Hindlimb muscle (tissue), 1 donor: ENCODE results near the gene HCN4. TPM values are rescaled to one million over a fixed set of nuclear protein-coding genes. Genes with fewer than 3 reads are reported as not detected.
"Not testable (repeated sequence)": the region's sequence is repeated elsewhere in the genome, so short reads cannot be mapped to it uniquely, and the experiment has no call there.

Source experiments
- DNase-seq: peaks from one replicate; pipeline ENCODE4 v3.0.0-alpha.2; 2013
- polyA plus RNA-seq: library from polyadenylated mRNA; unstranded; fragments of 120-200 nt; gene quantifications from one replicate; pipeline ENCODE4 v1.2.1, GENCODE V29; 2013; ENCODE audit not compliant: insufficient read length

The HCN4 gene
- not detected for polyA plus RNA-seq

DNA sequence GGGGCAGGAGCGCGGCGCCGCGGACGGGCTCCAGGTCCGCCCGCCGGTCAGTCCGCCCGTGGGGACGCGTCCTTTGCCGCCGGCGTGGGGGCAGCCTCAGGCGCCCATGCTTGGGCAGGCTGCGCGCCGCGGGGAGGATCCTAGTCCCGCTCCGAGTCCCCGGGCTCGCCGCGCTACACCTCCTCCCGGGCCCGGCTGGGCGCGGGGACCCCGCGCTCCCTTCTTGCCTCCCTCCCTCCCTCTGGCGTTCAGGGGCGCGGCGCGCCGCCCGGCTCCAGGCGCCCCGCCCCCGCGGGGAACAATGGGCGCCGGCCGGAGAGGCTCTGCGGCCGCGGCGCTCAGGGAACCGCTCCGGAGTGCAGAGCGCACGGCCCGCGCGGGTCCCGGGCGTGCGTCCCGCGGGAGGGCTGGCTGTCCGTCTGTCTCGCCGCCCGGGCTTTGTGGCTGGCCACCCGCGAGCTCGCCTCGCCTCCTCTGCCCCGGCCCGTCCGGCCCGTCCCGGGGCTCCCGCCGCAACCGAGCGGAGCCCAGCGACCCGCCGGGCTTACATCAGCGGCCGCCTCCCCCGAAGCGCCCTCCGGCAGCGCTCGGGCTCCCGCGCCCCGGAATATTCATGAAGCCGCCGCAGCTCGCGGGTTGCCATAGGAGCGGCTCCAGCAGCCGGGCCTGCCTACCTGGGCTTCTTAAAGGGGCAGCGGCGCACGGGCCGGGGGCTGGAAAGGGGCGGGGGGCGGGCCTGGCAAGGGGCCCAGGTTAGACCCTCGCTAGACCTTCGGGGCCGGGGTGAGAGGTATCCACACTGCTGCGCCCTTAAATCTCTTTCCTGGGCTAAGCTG, at the start of gene HCN4:
Gene HCN4 (minus strand): TSS at position 658 of the 836 bp plus-strand sequence. CDS start 688 bp downstream, outside the sequence.
- no peak for DNase-seq

DNA sequence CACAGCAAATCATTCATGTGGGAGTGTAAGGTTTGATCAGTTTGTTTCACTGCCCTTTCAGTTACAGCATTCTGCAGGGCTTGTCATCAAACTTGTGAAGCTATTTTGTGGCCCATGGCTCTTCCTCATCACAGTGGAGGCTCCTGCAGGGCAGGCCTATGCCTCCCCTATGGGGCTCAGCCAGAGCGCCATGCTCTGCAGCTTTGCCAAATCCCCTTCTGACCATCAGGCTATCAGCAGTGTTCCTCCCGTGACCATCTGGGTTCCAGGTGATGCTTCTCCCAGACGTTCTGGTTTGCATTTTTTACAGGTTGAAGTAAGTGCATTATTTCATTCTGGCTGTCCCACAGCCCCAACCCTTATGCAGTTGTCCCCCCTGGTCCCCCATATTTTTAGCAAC, 46.1 kb upstream of the HCN4 start:
- DNase-seq, result no peak

DNA sequence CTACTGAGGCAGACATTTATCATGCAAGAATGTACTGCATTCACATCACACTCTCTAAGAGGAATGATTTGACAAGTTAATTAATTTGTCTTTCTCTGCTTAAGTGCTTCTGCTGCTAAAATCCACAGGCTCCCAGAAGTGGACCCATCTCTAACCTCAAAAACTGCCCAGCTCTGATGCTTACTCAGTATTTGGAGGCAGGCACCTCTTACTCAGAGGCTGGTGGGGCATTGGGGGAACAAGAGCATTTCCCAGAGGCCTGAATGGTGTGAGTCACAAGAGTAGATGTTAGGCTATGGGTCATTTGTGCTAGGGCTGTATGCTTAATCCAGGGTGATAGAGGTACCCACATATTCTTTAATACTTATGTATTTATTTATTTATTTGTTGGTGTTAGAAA, 34.4 kb upstream of the HCN4 start:
- no peak for DNase-seq

DNA sequence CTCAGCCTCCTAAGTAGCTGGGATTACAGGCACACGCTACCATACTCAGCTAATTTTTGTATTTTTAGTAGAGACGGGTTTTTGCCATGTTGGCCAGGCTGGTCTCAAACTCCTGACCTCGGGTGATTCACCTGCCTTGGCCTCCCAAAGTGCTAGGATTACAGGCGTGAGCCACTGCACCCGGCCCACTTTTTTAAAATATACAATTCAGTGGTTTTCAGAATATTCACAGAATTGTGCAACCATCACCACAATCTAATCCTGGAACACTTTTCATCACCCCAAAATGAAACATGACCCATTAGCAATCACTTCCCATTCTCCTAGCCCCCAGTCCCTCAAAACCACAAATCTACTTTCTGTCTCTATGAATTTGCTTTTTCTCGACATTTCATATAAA, 31.5 kb upstream of the HCN4 start:
- not testable (repeated sequence) for DNase-seq

DNA sequence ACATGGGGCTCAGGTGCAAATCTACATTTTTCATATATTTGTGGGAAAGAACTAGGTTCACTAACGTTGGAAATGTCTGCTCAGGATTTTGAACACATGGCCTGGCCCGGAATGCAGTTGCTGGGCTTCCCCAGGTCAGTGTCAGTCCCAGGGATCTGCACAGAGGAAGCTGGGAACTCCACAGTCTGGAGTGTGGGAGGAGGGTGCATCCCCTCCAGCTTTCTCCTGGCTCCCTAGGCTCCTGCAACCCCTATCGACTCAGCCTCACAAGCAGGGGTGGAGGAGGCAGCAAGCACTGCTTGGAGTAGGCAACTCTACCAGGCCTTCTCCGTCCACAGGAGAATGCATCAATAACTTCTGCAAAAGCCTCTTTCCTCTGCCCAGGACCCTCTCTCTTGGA, 30.1 kb upstream of the HCN4 start:
- no peak for DNase-seq

DNA sequence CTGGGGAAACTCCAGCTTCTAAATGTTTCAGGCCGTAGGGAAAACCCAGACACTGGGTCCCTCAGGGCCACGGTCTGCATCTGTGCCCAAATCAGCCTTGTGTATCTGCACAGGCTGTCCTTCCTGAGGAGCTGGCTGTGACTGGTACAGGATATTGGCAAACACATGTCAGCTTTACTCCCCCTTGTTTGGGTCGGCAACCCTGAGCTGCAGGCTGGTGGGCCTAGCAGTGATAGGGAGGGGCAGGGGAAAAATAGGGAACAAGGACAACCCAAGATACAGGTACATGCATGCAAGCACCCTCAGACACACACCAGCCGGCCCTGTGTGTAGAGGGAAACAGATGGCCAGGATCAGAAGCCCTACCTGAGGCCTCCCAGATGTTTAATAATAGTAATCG, 28.7 kb upstream of the HCN4 start:
- no peak for DNase-seq

DNA sequence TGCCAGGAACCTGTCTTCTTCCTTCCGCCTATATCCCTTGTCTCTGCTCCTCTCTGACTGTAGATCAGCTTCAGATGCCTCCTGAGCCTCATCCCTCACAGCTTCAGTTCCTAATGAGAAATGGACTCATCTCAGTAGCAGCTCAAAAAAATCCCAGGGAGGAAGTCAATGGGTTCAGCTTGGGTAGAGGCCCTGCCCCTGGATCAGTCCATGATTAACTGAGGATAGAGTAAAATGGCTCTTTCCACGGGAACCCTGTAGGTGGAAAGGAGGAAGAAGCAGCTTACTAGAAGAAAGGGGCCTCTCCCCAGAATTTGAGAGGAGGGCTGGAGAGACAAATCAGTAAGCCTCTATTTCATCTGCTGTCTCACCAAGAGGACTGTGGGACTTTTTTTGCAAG, 26.9 kb upstream of the HCN4 start:
- DNase-seq, result no peak

DNA sequence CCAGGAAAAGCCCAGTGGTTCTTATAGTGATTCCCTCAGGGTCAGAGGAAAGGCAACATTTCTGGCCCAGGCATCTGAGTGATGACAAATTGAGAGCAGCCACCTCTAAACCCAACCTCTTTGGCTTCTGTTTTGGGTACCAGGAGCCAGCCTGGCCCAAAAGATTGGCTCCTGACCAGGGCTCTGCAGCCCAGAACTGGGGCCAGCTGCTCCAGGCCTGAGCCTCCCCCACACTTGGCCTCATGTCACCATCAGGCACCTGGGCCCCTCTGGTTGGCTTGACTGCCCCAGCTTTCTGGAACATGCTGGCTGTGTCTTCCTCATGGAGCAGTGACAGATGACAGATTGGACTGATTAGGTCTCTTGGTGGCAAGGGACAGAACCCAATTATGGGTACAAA, 26.0 kb upstream of the HCN4 start:
- peak; percentile 8 for DNase-seq

DNA sequence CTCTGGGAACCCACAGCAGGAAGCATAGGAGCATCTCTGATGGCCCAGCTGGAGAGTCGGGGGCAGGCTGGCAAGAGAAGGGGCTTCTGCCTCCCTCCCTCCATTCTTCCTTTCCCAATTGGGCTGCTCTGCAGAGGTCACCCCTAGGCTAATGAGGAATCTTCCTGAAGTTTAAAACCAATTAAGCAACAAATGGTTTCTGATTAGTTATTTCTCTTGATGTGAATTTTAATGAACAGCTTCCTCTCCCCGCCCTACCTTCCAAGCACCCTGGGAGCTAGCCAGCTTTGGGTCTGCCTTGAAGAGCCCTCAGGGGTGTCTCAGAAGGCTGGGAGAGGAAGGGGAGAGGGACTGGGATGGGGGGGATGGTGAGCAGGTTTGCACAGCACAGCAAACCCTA, 24.6 kb upstream of the HCN4 start:
- DNase-seq, result no peak

DNA sequence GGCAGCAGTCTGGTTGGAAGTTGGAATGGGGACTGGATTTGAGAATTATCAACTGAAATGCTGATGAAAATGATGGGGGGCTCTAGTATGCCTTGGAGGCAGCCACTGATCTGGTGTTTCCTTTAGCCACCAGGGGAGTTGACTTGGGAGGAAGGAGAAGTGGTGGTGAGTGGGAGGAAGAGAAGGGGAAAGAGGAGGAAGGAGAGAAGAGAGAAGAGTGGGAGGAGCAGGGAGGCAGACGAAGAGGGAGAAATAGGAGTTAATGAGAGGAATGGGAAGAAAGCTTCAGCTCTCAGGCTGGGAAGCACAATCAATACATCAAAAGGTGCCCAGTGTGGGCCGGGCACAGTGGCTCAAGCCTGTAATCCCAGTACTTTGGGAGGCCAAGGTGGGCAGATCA, 23.3 kb upstream of the HCN4 start:
- no peak for DNase-seq

DNA sequence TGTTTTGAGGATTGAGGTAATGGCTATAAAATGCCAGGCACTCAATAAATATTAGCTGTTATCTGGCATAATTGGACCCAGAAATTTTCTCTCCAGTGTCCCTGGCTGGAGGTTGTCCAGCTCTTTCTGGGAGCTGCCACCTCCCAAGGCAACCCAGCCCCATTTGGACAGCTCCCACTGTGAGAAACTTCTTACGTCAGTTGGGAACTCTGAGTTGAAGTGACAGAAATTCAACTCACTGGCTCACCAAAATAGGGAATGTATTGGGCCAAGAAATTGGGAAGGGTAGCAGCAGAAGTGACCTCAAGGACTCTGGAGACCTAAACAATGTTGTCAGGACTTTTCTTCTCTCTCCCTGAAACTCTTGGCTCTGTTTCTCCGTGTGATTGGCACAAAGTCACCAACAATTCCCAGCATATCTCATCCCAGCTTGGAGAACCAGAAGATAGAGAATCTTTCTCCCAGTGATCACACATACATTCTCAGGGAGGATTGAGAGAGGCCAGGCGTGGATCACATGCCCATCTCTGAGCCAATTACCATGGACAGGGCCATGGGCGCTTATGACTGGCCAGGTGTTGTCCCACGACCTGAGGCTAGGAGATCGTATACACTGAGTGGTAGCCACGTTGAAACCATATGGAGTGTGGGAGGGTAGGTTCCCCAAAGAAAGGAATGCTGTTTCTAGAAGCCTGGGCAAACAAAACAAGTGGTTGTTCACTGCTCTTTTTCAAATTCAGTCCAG, 22.5 kb upstream of the HCN4 start:
- no peak for DNase-seq

DNA sequence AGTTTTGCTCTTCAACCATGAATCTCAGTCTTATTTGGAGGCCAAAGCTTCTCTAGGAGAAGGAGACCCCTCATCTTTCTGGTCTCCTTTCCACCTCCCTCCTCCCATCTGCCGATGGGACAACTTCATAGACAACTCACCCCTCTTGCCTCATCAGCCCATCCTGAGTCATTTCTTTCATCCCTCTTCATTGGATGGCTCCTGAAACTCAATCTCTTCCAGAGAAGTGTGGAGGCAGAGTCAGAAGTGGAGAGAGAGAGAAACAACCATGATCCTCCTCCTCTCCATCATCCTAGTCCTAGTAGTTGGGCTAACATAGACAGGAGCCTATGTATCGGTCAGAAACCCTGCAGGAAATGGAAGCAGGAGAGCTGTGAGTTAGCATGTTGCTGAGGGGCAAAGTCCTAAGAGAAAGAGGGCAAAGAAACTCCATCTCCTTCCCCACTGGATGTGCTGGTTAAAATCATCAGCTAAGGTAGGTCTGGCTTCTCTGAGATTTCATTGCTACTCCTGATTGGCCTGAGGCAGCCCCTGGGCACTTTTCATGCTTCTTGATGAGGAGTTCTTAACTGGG, 21.3 kb upstream of the HCN4 start:
- no peak for DNase-seq

DNA sequence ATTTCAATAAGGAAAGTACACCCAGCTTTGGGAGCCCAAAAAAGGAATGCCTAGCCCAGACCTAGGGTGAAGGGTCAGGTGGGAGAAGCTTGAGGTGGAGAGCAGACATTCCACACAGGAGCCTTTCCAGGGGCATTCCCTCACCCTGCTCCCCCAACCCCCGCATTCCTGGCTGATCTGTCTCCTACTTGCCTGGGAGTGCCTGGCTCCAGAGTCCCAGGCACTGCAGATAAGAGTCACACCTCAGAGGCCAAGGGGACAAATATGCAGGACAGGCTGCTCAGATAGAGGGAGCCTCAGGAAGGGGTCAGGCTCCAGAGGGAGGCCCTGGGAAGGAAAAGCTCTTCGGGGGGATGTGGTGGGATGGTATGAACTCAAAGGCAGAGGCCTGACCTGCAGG, 20.8 kb upstream of the HCN4 start:
- no peak for DNase-seq

DNA sequence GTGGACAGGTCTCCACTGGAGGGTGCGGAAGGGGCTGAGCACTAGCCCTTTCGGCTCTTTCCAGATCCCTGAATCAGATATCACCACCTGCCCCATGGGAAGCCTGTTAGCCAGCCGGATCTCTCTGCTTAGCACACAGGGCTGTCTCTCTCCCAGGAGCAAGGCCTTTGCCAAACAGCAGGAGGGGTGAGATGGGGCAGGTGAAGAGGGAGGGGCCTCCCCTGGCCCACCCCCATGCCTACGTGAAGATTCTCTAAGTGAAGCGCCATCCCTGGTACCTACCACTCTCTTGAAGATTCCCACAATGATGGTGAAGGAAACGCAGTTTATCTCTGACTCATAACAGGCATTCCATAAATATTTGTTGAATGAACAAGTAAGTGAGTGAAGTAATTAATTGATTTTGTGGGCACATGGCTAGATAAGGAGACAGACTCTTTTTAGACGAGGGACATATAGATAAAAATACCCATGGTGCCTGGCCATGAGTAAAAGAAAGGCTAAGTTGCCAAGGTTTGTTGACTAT, 19.6 kb upstream of the HCN4 start:
- no peak for DNase-seq

DNA sequence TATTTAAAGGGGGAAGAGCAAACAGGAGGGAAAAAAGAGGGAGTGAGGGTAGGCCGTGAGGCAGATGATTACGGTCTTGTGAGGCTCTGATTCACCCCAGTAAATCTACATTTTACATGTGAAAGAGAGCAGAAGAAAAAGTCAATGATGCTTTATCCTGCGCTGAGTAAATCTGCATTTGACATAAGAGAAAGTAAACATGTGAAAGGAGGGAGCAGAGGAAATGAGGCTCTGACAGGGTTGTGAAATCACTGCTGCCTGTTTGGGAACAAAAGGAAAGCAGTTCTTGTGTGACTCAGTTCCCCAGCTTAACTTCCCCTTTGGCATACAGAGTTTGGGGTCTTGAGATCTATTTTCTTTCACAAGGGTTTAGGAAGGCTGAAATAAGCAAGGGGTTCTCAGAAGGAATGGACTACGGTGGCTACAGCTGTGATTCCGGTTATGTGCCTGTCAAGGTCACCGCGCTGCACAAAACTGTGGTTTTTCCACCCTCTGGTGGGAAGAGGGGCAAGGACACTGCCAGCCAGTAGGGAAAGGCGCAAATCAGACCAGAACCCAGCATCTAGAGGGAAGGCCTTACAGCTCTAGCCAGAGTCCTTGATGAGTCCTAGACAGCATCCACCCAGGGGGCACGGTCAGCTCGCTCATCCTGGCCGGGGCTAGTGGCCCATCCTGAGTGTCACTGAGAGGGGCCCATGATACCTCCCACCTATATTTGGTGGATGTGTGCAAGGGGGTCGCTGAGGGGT, 18.9 kb upstream of the HCN4 start:
- DNase-seq, result no peak

DNA sequence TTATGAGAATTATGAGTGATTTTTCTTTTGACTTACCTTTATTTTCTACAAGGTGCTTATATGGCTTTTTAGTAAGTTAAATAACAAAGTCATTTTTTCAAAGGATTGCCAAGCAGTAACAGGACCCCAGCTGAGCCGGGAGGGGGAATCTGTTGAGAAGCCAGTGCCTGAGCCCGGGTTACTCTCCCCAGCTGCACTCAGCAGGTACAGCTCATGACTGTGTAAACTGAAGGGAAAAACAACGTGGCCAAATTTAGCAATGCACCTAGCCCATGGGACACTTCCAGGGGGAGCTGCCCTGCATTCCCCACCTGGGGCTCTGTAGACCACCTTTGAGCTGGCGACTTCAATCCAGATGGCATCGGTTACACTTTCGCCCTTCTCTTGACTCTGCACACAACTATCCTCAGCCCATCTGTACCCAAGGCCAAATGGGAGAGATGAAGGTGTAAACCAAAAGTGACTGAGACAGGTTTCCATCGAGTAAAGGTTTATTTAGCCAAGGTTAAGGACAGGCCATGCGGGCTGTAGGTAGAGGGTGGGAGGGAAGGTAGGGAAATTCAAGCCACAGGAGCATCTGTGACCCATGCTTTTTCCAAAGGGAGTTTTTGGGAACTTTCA, 18.2 kb upstream of the HCN4 start:
- DNase-seq, result no peak

DNA sequence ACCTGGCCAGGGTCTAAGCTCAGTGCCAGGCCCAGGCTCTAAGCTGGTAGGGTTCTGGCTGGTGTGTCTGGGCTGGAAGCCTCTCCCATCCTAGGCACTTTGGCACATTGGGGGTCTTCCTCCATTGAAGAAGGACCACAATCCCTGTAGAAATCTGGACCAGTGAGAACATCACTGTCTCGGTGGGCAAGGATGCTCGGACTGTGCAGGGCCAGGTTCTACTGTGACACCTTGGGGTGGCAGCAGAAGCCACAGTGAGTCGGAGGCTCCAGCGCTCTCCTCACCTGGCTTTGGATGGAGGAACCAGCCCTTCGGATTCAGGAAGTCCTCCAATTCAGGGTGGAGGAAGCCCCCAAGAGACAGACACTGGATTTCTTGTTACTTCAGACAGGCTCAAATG, 17.5 kb upstream of the HCN4 start:
- DNase-seq, result no peak

DNA sequence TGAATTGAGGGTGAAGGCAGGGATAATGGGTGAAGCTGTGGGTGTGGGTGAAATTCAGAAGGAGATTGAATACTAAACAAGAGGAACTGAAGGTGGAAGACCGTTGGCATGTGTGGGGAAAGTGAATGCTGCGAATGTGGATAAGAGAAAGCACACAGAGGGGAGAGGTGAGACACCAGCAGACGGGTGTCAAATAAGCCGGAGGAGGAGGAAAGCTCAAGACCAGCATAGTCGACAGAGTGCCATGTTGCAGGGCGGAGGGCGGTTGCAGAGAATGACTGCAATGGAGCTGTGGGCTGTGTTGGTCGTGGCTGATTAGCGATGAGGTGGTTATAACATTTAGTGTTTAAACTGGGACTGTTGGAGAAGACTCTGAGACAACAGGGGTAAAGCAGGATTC, 16.4 kb upstream of the HCN4 start:
- DNase-seq, result no peak

DNA sequence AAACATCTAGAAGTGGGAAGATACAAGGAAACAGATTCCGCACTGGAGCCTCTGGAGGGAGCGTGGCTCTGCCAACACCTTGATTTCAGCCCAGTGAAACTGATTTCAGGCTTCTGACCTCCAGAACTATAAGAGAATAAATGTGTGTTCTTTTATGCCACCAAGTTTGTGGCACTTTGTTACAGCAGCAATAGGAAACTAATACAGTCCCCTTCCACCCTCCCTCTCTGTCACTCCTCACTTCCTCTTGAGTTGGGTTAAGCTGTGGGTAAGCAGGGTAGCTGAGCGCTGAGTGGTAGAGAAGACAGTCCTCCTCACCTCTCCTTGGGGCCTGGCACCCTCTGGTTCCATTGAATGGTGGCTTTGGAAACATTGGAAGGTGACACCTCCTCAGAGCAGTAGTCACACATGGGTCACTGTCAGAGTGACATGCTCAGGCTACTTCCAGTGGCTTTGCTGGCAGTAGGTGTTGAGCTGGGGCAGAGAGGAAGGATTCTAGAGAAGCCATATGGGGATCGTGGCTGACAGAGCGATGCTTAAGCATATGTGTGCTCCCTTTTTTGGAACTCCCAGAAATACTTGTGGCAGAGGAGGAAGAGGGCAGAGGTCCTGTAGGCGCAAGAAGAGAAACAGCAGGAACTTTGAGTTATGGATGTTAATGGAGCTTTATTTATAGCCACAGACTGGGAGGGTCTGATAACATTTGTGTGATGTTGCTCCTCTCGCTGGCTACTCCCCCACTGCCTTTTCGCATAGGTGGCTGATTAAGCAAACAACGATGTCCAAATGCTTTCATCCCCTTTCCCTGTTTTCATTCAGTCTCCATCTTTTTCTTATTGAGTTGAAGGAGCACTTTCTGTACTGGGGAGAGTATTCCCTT, 14.8 kb upstream of the HCN4 start:
- DNase-seq, result no peak

DNA sequence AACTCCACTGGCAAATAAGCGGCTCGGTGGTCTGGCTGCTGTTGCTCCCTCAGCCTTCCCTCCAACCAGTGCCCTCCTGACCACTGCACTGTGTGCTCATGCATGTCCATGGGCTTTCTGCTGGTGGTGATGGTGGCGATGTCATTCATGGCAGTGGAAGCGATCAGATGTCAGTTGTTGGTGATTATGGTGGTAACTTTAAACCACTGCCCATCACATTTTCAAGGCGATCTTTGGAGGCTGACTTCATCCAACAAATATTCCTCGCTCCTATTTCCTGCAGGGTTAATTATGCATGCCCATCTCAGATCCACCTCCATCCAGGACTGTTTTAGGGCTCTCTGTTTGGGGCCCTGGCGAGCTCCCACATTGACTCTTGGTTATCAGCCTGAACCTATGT, 13.4 kb upstream of the HCN4 start:
- DNase-seq, result no peak

DNA sequence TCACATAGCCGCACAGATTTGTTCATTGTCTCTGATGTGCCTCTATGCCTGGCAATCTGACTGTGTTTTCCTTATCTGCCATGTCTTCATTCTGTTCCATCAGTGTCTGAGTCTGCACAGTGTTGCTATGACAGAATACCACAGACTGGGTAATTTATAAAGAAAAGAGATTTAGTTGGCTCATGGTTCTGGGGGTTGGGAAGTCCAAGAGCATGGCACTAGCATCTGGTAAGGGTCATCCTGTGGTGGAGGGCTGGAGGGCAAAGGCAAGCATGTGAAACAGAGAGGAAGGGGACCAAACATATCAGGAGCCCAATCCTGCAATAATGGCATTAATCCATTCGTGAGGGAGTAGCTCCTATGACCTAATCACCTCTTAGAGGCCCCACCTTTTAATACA, 11.9 kb upstream of the HCN4 start:
- DNase-seq, result no peak
